T47D (cell line): ENCODE data around the gene CNRIP1.

Experiments used
- DNase-seq, 2 experiments: peaks; one replicate each; pipeline versions ENCODE4 v3.0.0 to v3.0.0-alpha.2; 2011 to 2012; ENCODE audit warnings: low read depth in 1 of 2, low spot score in 1 of 2
- JUND ChIP-seq: IDR thresholded peaks from 2 replicates; pipeline ENCODE4 v1.6.1; 2012; ENCODE audit warnings: low read depth
- in situ Hi-C: cut with HindIII; loops from 2 replicates; pipeline ENCODE4 v1.10.0; 2016; ENCODE audit warnings: low sequenced_read_pairs, low pct_unique_long_range_greater_than_20kb

Gene CNRIP1

GRCh38 chr2:68279691-68280090 lies 40.1 kb downstream of the CNRIP1 start:
- TF ChIP-seq JUND = no peak
- in situ Hi-C loops = no loop called here
- DNase-seq = peak in 1 of 2 experiments; percentile 22

- DNase-seq = no peak
- in situ Hi-C loops = no loop called here
- TF ChIP-seq JUND = no peak
Observed at GRCh38 chr2:68278169-68278568, 41.6 kb downstream of the CNRIP1 start.

DNA sequence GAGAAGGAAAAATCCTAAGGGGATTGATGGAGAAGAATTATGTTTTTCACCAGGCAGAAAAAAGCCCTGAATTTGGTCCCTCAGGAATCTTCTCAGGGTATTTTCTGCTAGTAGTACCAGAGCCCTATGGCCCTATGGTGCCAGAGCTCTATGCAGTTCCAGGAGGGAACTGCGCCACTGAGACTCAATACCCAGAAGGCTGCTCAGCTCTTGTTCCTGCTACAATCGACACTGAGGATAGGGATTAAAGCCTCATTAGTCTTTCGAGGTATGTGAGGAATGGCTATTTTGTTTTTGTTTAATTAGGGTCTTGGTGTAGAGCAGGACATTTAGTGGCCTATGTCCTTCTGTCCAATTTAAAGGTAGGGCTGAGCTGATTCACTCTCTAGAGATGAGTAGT lies 45.7 kb downstream of the CNRIP1 start:
- TF ChIP-seq JUND = no peak
- in situ Hi-C loops = no loop called here
- DNase-seq = no peak

DNA sequence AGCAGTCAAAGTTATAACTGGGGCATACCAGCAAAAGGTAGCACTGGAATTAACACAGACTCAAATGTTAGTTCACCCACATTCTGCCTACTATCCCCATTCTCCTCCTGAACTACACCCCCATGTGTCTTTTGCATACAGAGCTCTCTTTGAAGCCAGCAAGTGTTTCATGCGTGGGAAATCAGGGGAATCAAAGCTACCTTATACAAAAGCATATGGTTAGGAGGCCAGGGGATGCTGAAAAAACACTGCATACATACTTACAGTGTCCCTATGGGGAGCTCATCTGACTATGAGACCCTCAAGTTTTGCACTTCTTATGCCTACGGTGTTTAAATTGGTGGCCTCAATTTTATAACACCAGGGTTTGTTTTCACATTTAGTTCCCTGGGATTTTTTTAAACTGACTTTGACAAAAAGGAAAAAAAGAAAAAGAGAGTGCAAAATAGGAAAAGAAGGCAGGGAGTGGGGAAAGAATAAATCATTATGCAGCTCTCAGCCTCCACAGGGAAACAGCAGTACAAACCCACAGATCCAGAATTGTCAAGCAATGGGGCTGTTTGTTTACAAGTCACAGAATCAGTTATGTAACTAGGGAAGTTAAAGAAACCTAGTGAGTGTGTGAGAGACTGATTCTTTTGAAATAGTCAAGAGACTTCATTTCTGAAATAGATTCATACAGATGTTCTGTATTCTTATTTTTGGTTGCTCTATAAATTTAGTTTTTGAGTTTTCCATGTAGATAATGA lies 47.3 kb downstream of the CNRIP1 start:
- DNase-seq = no peak
- in situ Hi-C loops = no loop called here
- no peak for TF ChIP-seq JUND

- no peak for TF ChIP-seq JUND
- no peak for DNase-seq
- in situ Hi-C loops = no loop called here
Observed at GRCh38 chr2:68266655-68267054, 53.1 kb downstream of the CNRIP1 start.

GRCh38 chr2:68263632-68264031 lies 56.1 kb downstream of the CNRIP1 start:
- in situ Hi-C loops = no loop called here
- no peak for DNase-seq

DNA sequence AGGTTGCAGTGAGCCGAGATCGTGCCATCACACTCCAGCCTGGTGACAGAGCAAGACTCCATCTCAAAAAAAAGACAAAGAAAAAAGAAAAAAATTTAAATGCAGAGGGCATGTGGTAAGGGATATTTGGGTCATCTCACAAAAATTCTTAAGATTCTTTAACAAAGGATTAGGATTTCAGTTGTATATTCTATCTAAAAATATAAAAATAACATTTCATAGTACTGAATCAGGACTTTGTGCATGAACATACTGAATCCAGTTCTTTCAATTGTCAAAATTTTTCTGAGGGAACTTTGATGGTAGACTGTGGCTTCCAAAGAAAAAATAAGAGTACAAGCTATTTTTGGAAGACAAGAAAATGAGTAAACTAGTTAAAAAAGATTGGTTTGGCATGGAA lies 60.9 kb downstream of the CNRIP1 start:
- in situ Hi-C loops = no loop called here
- TF ChIP-seq JUND = no peak
- no peak for DNase-seq

More at GRCh38 chr2:68263632-68264031, 56.1 kb downstream of the CNRIP1 start:
- no peak for TF ChIP-seq JUND

GRCh38 chr2:68256093-68256450 lies 63.7 kb downstream of the CNRIP1 start:
- TF ChIP-seq JUND = no peak
- in situ Hi-C loops = no loop called here
- no peak for DNase-seq

DNA sequence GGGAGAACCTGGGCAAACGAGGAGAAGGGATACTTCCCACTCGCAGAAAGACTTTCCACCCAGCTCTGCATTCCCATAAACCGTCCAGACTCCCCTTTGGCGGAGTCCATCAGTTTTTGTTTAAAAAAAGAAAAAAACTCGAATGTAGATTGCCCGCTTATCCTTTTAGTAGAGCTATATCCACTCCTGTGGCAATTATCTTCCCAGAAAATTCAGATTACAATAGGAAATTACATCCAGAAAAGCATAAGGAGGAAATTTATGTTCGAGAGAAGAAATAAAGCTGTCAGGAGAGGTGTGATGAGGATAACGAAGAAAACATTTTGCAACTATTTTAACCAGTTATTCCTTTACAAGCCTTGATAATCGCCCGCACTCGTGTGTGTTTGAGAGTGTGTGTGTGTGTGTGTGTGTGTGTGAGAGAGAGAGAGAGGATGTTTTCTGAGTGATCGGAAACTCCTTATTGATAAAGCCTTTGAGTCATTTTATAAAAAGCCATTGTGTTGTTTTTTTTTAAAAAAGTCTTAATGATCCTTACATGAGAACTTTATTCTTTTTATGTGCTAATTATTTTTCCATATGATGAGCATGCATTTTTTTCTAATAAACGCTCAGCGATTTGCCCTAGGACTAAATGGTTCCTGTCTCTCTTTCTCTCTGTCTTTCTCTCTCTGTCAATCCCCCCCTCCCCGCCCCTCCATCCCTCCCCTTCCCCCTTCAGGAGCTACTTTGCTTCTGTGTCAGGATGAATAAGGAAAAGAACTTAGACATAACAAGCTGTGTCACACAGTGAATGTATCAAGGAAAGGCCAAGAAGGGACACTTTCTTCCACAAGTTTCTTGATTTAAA lies 66.3 kb downstream of the CNRIP1 start:
- DNase-seq = peak in 1 of 2 experiments; percentile 6
- in situ Hi-C loops = no loop called here
- TF ChIP-seq JUND = no peak

GRCh38 chr2:68252400-68253218 lies 67.1 kb downstream of the CNRIP1 start, which contains the start of gene PPP3R1:
Gene PPP3R1 (minus strand): TSS chr2:68252532. CDS start chr2:68252127, 405 bp downstream.
- in situ Hi-C loops = no loop called here
- no peak for TF ChIP-seq JUND
- DNase-seq = peak; percentile 53 to 95

- no peak for TF ChIP-seq JUND
- in situ Hi-C loops = no loop called here
- peak in 1 of 2 experiments; percentile 5 for DNase-seq
Observed at GRCh38 chr2:68251855-68252399, 67.8 kb downstream of the CNRIP1 start.

DNA sequence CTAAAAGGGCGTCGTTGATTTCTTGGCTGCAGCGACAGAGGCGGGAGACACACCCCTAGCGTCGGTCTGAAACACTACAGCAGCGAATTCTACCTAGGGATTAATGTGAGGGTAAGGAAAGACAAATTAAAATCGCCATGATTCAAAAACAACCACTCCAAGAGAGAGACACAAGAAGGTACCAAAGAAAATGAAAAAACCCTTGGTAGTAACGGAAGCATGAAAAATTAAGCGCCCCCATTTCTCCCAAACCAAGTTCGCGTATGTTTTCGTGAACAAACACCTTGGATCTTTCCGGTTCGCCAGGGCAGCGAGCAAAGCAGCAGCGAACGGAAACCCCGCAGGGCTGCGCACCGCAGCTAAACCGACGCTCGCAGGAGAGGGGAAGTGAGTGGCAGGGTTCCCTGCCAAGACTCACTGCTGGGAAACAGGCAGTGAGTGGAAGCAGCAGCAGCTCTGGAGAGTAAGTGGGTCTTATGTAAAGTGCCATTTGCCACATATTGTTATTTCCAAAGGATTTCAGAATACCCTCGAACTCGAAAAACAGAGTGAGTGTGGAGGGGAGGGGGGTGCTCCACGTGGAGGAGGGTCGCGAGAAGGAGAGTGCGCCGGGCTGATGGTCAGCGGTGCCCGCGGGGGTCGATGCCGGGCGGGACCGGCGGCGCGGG lies 68.4 kb downstream of the CNRIP1 start:
- DNase-seq = peak; percentile 22 to 82

More for the DNA sequence above, 68.4 kb downstream of the CNRIP1 start:
- in situ Hi-C loops = no loop called here
- no peak for TF ChIP-seq JUND
